PC-3 (cell line): Measurements from ENCODE around the gene TCFL5.

ENCODE experiments used
- CTCF ChIP-seq: fragments of 300-600 bp; sonication (generic); conservative IDR thresholded peaks from 2 replicates; pipeline ENCODE4 v1.5.1; 2017; ENCODE audit warnings: antibody characterized with exemption, low read depth, mild to moderate bottlenecking, low read length
- EZH2 ChIP-seq: fragments of 300-600 bp; sonication (generic); IDR thresholded peaks from one replicate; pipeline ENCODE4 v1.6.1; 2017; ENCODE audit warnings: antibody characterized with exemption, mild to moderate bottlenecking, low read length; ENCODE audit not compliant: unreplicated experiment

- TF ChIP-seq CTCF (no peak), EZH2 (no peak)
Observed at GRCh38 chr20:62885046-62885895, 23.6 kb upstream of the TCFL5 start.
